GM20000 (cell line): ENCODE measurements around the gene DCST2.

Experiments
- DNase-seq: peaks from one replicate; pipeline ENCODE4 v3.0.0; 2012; ENCODE audit warnings: low spot score
- TF ChIP-seq, protein P1 (sequence below): IDR thresholded peaks from 2 replicates; pipeline ENCODE4 v1.5.1; 2012; ENCODE audit warnings: mild to moderate bottlenecking, control low read depth; ENCODE audit errors: extremely low read depth, missing control alignments

The DCST2 gene

GRCh38 chr1:155014709-155015508, 18.7 kb downstream of the DCST2 start:
- TF ChIP-seq, protein P1, sequence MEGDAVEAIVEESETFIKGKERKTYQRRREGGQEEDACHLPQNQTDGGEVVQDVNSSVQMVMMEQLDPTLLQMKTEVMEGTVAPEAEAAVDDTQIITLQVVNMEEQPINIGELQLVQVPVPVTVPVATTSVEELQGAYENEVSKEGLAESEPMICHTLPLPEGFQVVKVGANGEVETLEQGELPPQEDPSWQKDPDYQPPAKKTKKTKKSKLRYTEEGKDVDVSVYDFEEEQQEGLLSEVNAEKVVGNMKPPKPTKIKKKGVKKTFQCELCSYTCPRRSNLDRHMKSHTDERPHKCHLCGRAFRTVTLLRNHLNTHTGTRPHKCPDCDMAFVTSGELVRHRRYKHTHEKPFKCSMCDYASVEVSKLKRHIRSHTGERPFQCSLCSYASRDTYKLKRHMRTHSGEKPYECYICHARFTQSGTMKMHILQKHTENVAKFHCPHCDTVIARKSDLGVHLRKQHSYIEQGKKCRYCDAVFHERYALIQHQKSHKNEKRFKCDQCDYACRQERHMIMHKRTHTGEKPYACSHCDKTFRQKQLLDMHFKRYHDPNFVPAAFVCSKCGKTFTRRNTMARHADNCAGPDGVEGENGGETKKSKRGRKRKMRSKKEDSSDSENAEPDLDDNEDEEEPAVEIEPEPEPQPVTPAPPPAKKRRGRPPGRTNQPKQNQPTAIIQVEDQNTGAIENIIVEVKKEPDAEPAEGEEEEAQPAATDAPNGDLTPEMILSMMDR, result no peak

DNA sequence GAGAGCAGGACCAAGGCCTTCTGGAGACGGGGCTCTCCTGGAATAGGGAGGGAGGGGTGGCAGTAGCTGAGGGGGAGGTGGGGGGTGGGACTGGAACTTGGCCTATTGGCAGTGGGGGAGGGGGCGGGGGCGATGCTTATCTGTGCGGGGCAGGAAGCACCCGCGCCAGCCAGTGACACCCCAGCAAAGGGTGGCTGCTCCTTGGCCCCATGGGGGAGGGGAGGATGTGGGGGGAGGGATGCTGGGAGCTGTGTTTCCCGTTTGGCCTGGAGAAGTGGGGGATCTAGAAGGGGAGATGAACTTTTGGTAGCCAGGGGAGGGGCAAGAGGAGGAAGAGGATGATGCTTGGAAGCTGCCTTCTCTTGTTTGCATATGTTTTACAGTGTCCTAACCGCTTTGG, 19.9 kb downstream of the DCST2 start:
- DNase-seq, result no peak
- TF ChIP-seq, protein P1, result no peak

More at GRCh38 chr1:155014709-155015508, 18.7 kb downstream of the DCST2 start:
- no peak for DNase-seq

- no peak for DNase-seq
- TF ChIP-seq, protein P1, result no peak
These were observed 20.6 kb downstream of the DCST2 start for GRCh38 chr1:155012776-155013602.

- TF ChIP-seq, protein P1, result no peak
- no peak for DNase-seq
These were observed 21.5 kb downstream of the DCST2 start for GRCh38 chr1:155012026-155012546.

DNA sequence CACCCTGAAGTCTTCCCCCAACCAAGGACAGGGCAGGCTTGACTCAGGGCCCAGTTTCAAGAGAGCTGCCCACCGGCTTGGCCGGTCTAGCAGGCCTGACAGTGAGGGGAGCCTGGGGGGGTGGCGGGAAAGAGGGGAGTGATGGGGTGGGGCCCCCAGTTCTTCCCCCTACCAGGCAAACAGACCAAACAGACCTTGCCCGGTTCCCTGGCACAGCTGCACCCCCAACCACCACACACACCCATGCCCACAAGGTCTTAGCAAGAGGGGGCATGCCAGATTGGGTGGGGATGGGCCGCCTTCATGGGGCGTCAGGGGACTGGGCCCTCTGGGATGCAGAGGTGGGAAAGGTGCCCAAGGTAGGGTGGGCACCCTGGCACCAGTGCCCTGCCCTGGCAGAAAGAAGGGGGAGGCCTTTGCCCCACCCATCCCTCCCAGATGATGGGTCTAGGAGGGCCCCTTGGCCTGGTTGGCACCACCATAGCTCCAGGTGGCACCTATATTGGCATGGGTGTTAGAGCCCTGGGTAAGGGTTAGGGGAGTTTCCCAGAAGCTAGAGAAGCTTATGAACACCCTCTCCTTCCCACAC, 22.1 kb downstream of the DCST2 start:
- TF ChIP-seq, protein P1, result no peak

DNA sequence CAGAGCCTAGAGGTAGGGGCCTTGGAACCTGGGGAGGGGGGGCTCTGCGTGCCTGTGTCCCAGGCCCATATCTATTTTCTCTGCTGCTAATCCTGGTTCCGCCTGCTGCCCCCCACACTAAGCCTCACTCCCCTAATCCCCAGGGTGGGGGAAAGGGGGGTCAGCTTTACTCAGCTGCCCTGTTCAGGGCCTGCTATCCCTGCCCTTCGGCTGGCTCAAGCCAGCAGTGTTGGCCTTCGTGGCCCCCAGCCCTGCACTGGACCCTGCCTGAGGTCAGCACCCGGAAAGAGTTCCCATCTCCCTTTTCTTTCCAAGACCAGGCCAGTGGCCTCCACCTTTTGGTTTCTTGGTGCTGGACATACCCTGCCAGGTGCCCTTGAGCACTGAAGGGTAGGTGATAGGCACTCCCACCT, 22.6 kb downstream of the DCST2 start:
- no peak for DNase-seq
- TF ChIP-seq, protein P1, result no peak

More for the DNA sequence above, 22.1 kb downstream of the DCST2 start:
- no peak for DNase-seq
